CD4-positive, alpha-beta T cell treated with Interleukin-10 for 1 hour (primary cell): ENCODE results near the gene MBNL1.

Experiments
- DNase-seq: peaks from one replicate; pipeline ENCODE4 v3.0.0-alpha.2; 2020

MBNL1 gene

GRCh38 chr3:152299249-152299976, 30.7 kb downstream of the MBNL1 start:
- peak; percentile 61 for DNase-seq

GRCh38 chr3:152300029-152300731, 31.5 kb downstream of the MBNL1 start:
- DNase-seq, result no peak

- DNase-seq, result no peak
These were observed 33.0 kb downstream of the MBNL1 start for GRCh38 chr3:152301745-152302181.

- DNase-seq, result peak; percentile 52
These were observed 33.8 kb downstream of the MBNL1 start for GRCh38 chr3:152302521-152303021.

- DNase-seq, result no peak
These were observed 35.4 kb downstream of the MBNL1 start for GRCh38 chr3:152304160-152304559.

- DNase-seq, result no peak
These were observed 36.3 kb downstream of the MBNL1 start for GRCh38 chr3:152305075-152305474.

GRCh38 chr3:152307829-152308474, 39.2 kb downstream of the MBNL1 start:
- no peak for DNase-seq

GRCh38 chr3:152308475-152308844, 39.7 kb downstream of the MBNL1 start:
- DNase-seq, result no peak

GRCh38 chr3:152309031-152309430, 40.3 kb downstream of the MBNL1 start:
- no peak for DNase-seq

- DNase-seq, result peak; percentile 49
These were observed 41.0 kb downstream of the MBNL1 start for GRCh38 chr3:152309535-152310307.

- no peak for DNase-seq
These were observed 44.7 kb downstream of the MBNL1 start for GRCh38 chr3:152313430-152313829.

GRCh38 chr3:152313914-152314313, 45.2 kb downstream of the MBNL1 start:
- DNase-seq, result no peak

- no peak for DNase-seq
These were observed 46.1 kb downstream of the MBNL1 start for GRCh38 chr3:152314677-152315353.

- peak; percentile 40 for DNase-seq
These were observed 46.9 kb downstream of the MBNL1 start for GRCh38 chr3:152315623-152316022.

GRCh38 chr3:152316318-152316717, 47.6 kb downstream of the MBNL1 start:
- no peak for DNase-seq

- no peak for DNase-seq
These were observed 48.5 kb downstream of the MBNL1 start for GRCh38 chr3:152317184-152317583.

- no peak for DNase-seq
These were observed 49.2 kb downstream of the MBNL1 start for GRCh38 chr3:152317956-152318355.

GRCh38 chr3:152318512-152318911, 49.8 kb downstream of the MBNL1 start:
- no peak for DNase-seq

- DNase-seq, result no peak
These were observed 50.5 kb downstream of the MBNL1 start for GRCh38 chr3:152319256-152319655.

- no peak for DNase-seq
These were observed 51.3 kb downstream of the MBNL1 start for GRCh38 chr3:152319831-152320617.

- DNase-seq, result no peak
These were observed 52.6 kb downstream of the MBNL1 start for GRCh38 chr3:152321200-152321954.
